HG02678 (cell line): Measurements from ENCODE around the gene SGSH.

Source experiments
- ATAC-seq: cut with Tn5 transposase; IDR thresholded peaks from one replicate; pipeline ENCODE4 v1.9.1; 2021; ENCODE audit warnings: mild to moderate bottlenecking, moderate library complexity; ENCODE audit not compliant: unreplicated experiment

The SGSH gene

DNA sequence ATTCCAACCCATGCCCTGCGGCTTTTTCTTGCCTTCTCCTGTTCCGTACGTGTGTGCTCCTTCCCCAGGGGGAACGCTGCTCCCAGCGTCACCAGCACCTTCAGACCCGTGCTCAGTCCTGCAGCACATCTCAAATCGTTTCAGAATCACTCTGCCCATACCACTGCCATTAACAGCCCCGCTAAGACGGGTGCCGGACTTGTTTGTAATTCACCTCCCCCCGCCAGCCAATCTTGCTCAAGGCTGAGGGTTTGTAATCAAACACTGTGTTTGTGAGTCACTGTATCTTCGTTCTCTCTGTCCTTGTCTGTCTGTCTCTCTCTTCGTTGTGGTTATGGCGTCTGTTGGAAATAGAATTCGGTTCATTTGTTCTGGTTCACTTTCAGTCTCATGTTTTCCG lies 33.0 kb downstream of the SGSH start:
- no peak for ATAC-seq

- ATAC-seq = no peak
Measured at GRCh38 chr17:80185968-80186367, 34.2 kb downstream of the SGSH start.

DNA sequence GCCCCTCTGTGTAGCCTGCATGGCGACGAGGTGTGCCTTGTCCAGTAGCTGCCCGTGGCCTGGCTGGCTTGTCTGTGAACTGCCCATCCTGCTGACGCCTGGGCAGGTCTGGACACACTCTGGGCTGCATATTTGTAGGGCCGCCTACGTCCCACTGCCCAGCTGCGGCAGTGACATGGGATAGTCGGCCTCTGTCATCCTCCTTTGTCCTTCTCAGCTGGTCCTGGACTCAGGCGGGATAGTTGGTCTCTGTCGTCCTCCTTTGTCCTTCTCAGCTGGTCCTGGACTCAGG lies 35.8 kb downstream of the SGSH start:
- ATAC-seq = no peak

- ATAC-seq = no peak
Measured at GRCh38 chr17:80183581-80184422, 36.3 kb downstream of the SGSH start.

DNA sequence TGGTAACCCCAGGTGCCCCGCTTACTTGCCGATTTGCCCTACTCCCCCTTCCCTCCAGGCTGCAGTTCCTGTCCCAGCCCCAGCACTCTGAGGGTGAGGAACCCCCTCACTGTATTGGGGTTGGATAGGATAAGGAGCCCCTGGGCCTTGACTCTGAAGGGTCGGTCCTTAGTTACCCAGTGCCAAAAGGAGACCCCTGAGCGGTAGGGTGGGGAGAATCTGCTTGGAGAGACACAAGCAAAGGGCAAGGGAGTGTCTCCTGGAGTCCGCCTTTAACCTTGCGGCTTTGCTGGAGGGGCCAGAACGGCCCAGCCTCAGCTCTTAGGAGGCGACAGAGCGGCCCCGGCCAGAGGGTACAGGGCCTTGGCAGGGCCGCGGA lies 37.3 kb downstream of the SGSH start:
- no peak for ATAC-seq

DNA sequence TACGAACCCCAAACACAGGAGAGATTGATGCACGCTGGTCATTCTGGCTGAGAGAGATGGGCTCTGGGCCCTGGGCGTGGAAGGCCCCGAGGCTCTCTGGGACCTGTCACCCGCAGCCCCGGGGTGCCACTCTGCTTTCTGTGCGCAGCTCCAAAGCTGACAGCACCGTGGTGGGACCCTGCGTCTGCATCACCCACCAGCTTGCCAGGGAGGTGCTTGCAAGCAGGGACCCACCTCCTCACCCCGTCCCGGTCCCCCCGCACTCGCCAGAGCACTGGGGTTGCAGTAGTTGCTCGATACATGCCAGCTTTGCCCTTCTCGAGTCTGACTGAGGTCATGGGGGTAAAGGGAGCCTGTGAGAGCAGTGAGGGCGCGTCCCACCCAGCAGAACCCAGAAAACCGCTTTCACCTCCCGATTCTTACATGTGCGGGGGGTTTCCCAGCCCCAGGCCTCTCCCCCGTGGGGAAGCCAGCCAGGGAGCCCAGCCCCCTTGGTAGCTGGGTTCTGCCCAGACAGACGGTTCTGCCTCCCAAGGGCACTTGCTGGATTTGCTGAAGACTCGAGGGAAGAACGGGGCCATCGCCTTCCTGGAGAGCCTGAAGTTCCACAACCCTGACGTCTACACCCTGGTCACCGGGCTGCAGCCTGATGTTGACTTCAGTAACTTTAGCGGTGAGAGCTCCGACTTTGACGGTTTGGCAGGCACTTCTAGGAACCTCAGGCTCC lies 37.9 kb downstream of the SGSH start:
- no peak for ATAC-seq

GRCh38 chr17:80181431-80181830 lies 38.7 kb downstream of the SGSH start:
- no peak for ATAC-seq

DNA sequence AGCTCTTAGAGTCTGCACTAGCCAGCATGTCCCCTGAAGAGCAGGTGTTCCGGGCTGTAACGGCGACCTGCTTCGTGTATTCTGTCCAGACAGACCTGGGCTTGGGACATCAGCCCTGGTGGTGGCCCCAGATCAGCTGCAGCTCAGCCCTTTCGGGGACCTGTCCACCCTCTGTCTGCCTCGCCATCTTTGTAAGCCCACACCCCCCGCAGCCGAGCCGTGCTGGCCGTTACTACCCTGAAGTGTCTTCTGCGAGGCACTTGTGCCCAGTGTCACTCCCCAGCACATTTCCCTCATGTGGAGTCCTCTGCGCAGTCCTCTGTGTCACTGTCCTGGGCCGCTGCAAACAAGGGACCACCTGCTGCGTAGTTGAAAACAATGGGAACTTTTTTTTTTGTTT lies 39.9 kb downstream of the SGSH start:
- no peak for ATAC-seq

DNA sequence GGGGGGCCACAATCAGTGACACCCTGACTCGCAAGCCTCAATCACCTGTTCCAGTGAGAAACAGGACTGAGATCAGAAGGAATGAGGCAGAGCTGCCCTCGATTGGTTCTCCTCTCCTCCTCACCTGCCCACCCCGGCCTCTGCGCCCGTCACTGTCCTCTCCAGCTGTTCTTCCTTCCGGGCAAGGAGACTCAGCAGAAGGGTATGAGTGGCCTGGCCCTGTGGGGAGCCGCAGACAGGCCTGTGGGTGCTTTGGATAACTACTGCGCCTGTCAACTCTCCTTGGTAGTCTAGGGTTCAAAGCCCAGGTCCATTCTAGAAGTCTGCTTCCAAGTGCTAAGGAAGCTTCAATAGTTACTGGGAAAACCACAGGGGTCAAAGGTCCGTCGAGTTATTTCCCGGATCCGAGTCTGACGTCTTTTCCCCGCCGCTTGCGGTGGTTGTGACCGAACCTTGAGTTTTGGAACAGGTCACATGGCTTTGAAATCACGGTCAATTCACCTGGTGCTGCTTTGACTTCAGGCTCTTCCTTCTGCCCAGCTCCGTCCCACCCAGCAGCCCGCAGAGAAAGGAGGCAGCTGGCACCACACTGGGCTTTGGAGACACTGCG lies 42.0 kb downstream of the SGSH start:
- ATAC-seq = no peak

- no peak for ATAC-seq
Measured at GRCh38 chr17:80176757-80177156, 43.4 kb downstream of the SGSH start.

GRCh38 chr17:80173916-80174315 lies 46.2 kb downstream of the SGSH start:
- ATAC-seq = no peak

DNA sequence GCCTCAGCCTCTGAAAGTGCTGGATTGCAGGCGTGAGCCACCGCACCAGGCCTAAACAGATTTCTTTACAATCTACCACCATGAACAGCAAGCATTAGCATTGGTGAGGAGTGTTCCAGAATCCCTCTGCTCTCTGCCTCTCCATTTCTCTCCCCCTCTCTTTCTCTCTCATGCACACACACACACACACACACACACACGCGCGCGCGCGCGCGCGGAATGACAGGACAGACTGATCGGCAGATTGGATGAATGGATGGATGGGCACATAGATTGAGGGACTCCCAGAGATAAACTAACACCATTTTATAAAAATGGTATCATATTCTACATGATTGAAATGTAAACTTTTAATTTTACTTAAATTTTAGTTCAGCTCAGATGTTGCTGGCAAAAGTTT lies 47.0 kb downstream of the SGSH start:
- no peak for ATAC-seq

DNA sequence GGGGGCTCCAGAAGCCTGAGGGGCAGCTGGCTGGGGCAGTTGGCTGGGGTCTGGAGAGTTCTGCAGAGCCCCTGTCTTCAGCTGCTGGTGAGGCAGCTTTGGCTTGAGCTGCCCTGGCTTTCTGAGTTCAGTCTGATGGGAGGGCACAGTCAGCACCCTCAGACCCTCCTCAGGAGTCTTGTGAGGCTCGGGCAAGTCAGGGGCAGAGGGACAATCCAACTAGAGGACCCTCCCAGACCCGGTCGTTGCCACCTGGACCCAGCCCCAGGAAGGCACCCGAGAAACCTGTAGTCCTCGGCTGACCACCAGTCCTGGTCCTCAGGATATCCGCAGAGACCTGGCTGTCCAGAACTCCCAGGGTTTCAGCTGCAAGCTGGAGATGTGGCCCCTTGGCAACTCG lies 48.5 kb downstream of the SGSH start:
- ATAC-seq = no peak

DNA sequence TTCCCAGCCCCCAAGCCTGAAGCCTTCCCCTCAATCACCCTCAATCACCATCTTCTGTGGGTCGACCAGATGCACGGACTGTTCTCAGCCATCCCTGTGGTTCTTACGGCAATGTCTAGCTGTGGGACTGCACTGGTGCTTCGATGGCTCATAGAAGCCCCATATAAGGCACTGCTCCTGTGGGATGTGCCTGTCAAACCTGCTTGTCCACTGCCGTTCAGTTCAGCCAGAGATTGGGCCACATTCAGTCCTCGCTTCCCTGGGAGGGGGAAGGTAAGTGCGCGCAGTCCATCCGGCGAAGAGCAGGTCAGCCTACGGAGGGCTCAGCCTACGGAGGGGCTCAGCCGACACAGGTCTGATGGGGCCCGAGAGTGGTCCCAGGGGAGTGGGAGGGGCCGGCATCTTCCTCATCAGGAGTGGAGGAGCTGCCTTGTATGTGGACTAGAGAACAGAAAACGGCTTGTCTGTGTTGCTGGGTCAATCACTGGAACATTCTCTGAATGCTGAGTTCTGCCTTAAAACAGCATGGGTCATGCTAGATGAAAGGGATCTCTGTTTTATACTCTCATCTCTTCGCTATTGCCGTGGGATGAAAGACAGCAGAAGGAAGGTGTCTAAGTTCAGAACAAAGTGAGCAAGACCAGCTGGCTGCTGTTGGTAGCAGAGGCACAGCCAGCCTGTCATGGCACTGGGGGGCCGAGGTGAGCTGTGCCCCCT lies 50.2 kb downstream of the SGSH start, which contains the start of gene CARD14:
Gene CARD14, plus strand, starts transcription at position 247 of the 717 bp plus-strand sequence. CDS start 11,409 bp downstream, outside the sequence.
- no peak for ATAC-seq

- no peak for ATAC-seq
Measured at GRCh38 chr17:80169107-80169506, 51.0 kb downstream of the SGSH start.

GRCh38 chr17:80168371-80168770 lies 51.8 kb downstream of the SGSH start:
- no peak for ATAC-seq

DNA sequence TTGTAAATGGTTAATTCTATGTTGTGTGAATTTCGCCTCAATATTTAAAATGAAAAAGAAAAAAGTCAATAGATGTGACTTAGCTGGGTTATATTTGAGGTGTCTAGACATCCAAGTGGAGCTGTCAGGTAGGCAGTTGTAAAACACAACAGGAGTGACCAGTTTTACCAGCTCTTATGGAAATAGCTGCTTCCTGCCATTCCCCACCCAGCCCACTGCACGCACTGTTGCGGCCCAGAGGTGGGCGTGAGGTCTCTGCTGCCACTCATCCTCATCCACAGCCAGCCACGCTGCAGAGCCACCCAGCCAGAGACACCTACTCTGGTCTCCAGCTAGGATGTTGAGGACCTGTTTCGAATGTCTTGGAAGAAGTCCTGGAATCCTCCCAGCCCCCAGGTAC lies 53.7 kb downstream of the SGSH start:
- no peak for ATAC-seq

GRCh38 chr17:80164185-80164584 lies 55.9 kb downstream of the SGSH start:
- no peak for ATAC-seq

GRCh38 chr17:80163336-80163735 lies 56.8 kb downstream of the SGSH start:
- ATAC-seq = no peak

GRCh38 chr17:80160536-80160935 lies 59.6 kb downstream of the SGSH start:
- no peak for ATAC-seq
